Effector memory CD8-positive, alpha-beta T cell (primary cell): Measurements from ENCODE around the gene ZNF43.
"Not testable (repeated sequence)": the region's sequence is repeated elsewhere in the genome, so short reads cannot be mapped to it uniquely, and the experiment has no call there.

ENCODE experiments used
- ATAC-seq: fragments of 150-1000 bp; cut with Tn5 transposase; replicated peaks from 2 replicates; pipeline ENCODE4 v1.10.0; 2021; ENCODE audit warnings: mild to moderate bottlenecking, moderate library complexity
- DNase-seq, 3 experiments: peaks; one replicate each; pipeline ENCODE4 v3.0.0; 2021
- H3K27ac Mint-ChIP-seq, 2 donors: one replicate each; pipeline ENCODE4 v1.8.0; 2022; ENCODE audit warnings: mild to moderate bottlenecking in 2 of 2, mixed read lengths in 2 of 2, moderate library complexity in 2 of 2
- H3K27me3 Mint-ChIP-seq, 2 donors: one replicate each; pipeline ENCODE4 v1.8.0; 2022; ENCODE audit warnings: mixed read lengths in 2 of 2
- H3K36me3 Mint-ChIP-seq: one replicate; pipeline ENCODE4 v1.8.0; 2022; ENCODE audit warnings: mild to moderate bottlenecking, moderate library complexity, mixed read lengths; ENCODE audit not compliant: insufficient read depth
- H3K4me1 Mint-ChIP-seq, 2 donors: one replicate each; pipeline ENCODE4 v1.8.0; 2022; ENCODE audit warnings: low read depth in 2 of 2, mixed read lengths in 2 of 2
- H3K4me3 Mint-ChIP-seq, 2 donors: one replicate each; pipeline ENCODE4 v1.8.0; 2022; ENCODE audit warnings: mild to moderate bottlenecking in 2 of 2, mixed read lengths in 2 of 2, moderate library complexity in 2 of 2
- H3K9me3 Mint-ChIP-seq, 2 donors: one replicate each; pipeline ENCODE4 v1.8.0; 2022; ENCODE audit warnings: mixed read lengths in 2 of 2
- total RNA-seq, 9 experiments: gene quantifications; one replicate each; lab custom pipeline; 2026; lab: John Stamatoyannopoulos, UW

Gene ZNF43
- 16.1 to 62.6 (median 39.1) reads per million in 9 experiments for total RNA-seq

DNA sequence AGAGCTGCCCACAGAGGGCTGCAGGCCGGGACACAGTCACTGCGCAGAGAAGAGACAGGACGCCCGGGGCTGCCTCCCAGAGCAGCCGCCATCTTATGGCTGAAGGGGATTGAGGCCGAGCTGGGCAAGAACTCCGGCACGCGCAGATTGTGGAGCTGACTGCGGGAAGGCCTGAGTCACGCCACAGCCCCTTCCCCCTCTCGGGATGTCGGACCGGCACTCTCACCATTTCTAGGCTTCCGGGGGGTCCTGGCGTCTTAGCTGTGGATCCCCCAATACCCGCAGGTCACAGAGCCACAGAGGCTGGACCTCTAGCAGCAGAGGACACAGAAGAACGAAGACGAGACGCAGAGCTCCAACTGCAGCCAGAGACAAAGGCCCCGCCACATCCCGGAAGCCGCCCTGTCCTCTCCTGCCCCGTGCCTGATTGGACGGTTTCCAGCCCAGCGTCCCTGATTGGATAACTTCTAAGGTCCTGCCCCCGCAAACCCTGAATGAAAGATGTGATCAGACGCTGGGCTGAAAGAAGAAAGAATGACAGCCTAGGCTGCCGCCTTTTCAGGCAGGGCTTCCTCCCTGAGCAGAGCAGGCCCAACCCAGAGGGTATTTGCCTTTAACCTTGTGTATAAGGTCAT, at the start of gene ZNF43:
Gene ZNF43 (minus strand): TSS at position 373 of the 635 bp plus-strand sequence. CDS start 144 bp downstream, at position 229.
- Mint-ChIP-seq H3K4me3 (peak within 1 kb of the TSS; percentile 95 to 100), H3K36me3 (peaks cover 24% of the 10 kb centered on the region), H3K27me3 (no peaks in the 10 kb centered on the region), H3K27ac (peak within 1 kb of the TSS; percentile 97 to 100), H3K9me3 (no peaks in the 10 kb centered on the region), H3K4me1 (peaks cover 18 to 24% of the 10 kb centered on the region in 2 donors)
- peak; percentile 98 for ATAC-seq
- peak; percentile 90 to 93 (median 90) for DNase-seq

GRCh38 chr19:21885516-21885915, 49.5 kb upstream of the ZNF43 start:
- H3K27me3 Mint-ChIP-seq, result peaks cover 29 to 50% of the 10 kb centered on the region in 2 donors
- not testable (repeated sequence) for DNase-seq, H3K4me1 Mint-ChIP-seq, H3K9me3 Mint-ChIP-seq, ATAC-seq, H3K36me3 Mint-ChIP-seq, H3K27ac Mint-ChIP-seq, H3K4me3 Mint-ChIP-seq

DNA sequence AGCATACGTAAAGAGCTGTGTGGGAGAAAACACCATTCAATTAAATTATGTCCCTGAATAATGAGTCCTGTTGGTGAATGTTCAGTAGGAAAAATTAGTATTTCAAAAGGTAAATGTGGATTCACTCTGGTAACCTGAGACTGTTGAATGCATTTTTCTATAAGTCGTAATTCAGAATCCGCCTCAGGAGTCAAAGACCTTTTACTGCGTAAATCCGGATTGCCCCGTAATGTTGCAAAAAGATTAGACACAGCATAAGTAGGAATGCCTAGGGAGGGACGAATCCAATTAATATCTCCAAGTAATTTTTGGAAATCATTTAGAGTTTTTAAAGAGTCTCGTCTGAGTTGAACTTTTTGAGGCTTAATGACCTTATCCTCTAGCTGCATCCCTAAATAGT, 48.8 kb upstream of the ZNF43 start:
- DNase-seq, H3K27ac Mint-ChIP-seq, ATAC-seq, H3K4me1 Mint-ChIP-seq, H3K4me3 Mint-ChIP-seq, H3K9me3 Mint-ChIP-seq, H3K36me3 Mint-ChIP-seq: not testable (repeated sequence)
- peaks cover 29 to 50% of the 10 kb centered on the region in 2 donors for H3K27me3 Mint-ChIP-seq

DNA sequence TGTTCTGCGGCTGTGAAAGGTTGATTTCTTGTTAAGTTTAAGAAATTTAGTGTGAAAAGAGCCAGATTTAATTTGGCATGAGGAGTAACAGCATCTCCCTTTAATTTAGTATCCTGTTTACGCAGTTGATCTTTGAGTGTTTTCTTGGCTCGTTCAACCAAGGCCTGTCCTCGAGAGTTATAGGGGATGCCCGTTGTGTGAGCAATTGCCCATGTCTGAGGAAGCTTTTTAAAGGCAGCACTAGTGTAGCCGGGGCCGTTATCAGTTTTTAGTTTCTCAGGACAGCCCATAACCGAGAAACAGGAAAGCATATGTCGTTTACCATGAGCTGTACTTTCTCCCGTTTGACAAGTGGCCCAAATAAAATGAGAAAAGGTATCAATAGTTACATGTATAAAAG, 47.5 kb upstream of the ZNF43 start:
- ATAC-seq (no peak), DNase-seq (no peak)
- Mint-ChIP-seq H3K27me3 (peaks cover 29 to 46% of the 10 kb centered on the region in 2 donors), H3K9me3 (no peaks in the 10 kb centered on the region), H3K4me3 (no peak overlapping the region), H3K27ac (no peak overlapping the region), H3K4me1 (peaks cover 0 to 2% of the 10 kb centered on the region in 2 donors), H3K36me3 (no peaks in the 10 kb centered on the region)

DNA sequence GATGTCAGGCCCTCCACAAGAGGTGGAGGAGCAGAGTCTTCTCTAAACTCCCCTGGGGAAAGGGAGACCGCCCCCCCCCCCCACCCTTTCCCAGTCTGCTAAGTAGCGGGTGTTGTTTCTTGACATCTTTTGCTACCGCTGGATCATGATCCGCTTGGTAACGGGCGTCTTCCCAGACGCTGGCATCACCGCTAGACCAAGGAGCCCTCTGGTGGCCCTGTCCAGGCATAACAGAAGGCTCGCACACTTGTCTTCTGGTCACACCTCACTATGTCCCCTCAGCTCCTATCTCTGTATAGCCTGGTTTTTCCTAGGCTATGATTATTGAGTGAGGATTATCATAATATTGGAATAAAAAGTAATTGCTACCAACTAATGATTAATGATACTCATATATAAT, 44.8 kb upstream of the ZNF43 start:
- not testable (repeated sequence) for H3K36me3 Mint-ChIP-seq, DNase-seq, ATAC-seq, H3K27ac Mint-ChIP-seq, H3K9me3 Mint-ChIP-seq, H3K4me3 Mint-ChIP-seq, H3K4me1 Mint-ChIP-seq
- H3K27me3 Mint-ChIP-seq, result peaks cover 20 to 27% of the 10 kb centered on the region in 2 donors

GRCh38 chr19:21878646-21879045, 42.7 kb upstream of the ZNF43 start:
- Mint-ChIP-seq H3K4me3 (no peak overlapping the region), H3K36me3 (no peaks in the 10 kb centered on the region), H3K27me3 (peaks cover 7 to 10% of the 10 kb centered on the region in 2 donors), H3K27ac (peak overlapping the region in 1 of 2 donors; percentile 6), H3K4me1 (no peaks in the 10 kb centered on the region), H3K9me3 (no peaks in the 10 kb centered on the region)
- no peak for DNase-seq
- ATAC-seq, result no peak

DNA sequence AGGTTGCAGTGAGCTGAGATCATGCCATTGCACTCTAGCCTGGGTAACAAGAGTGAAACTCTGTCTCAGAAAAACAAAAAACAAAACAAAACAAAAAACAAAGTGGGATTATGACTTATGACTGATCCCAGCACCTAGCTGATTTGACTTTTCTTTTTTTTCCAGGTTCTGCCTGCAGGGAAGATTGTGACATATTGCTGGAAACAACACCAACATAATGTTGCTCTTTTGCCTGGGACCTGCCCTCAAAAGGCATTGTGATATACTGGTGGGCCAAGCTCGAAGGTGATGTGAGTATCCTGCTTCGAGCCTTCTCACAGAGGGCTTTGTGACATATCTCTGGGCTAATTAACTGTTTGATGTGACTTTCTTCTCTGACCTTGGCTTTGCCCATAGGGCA, 42.0 kb upstream of the ZNF43 start:
- Mint-ChIP-seq H3K4me1 (no peaks in the 10 kb centered on the region), H3K27me3 (peaks cover 7 to 8% of the 10 kb centered on the region in 2 donors), H3K9me3 (no peaks in the 10 kb centered on the region), H3K4me3 (no peak overlapping the region), H3K36me3 (no peaks in the 10 kb centered on the region), H3K27ac (peak overlapping the region in 1 of 2 donors; percentile 6)
- ATAC-seq, result no peak
- no peak for DNase-seq

- H3K9me3 Mint-ChIP-seq, ATAC-seq, H3K27ac Mint-ChIP-seq, H3K27me3 Mint-ChIP-seq, DNase-seq, H3K4me1 Mint-ChIP-seq, H3K4me3 Mint-ChIP-seq, H3K36me3 Mint-ChIP-seq: not testable (repeated sequence)
Measured at GRCh38 chr19:21876608-21877007, 40.6 kb upstream of the ZNF43 start.

GRCh38 chr19:21856773-21857514, 21.0 kb upstream of the ZNF43 start:
- Mint-ChIP-seq H3K36me3 (peaks cover 7% of the 10 kb centered on the region), H3K4me1 (peaks cover 6 to 7% of the 10 kb centered on the region in 2 donors), H3K27ac (no peak overlapping the region), H3K4me3 (no peak overlapping the region), H3K27me3 (peaks cover 0 to 5% of the 10 kb centered on the region in 2 donors), H3K9me3 (no peaks in the 10 kb centered on the region)
- DNase-seq (no peak), ATAC-seq (no peak)

DNA sequence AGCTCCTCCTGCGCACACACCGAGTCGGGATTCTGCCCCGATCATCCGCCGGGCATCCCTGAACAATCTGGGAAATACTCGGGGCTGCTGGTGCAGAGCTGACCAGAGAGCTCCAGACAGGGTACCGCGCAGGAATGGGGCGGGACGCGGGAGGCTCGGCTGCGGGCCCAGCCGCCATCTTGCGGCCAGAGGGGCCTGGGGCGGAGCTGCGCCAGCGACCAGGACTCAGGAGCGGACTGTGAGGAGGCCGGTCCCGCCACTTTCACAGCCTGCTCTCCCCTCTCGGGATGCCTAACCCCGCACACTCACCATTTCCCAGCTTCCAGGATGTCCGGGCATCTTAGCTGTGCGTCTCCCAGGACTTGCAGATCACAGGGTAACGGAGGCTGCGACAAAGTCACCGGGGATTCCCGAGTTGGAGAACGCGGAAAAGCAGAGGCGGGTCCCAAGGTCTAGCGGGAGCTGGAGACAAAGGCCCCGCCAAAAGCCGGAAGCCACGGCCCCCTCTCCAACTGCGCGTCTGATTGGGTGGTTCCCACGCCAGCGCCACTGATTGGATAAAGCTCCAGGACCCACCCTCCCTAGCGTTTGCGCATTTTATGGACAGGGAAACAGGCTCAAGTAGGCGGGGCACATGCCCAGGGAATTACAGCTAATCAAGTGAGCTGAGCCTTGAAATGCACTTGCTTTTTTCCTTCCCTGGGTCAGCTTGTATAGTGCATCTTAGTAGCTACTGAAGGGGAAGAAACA, 15.8 kb upstream of the ZNF43 start:
- Mint-ChIP-seq H3K9me3 (no peaks in the 10 kb centered on the region), H3K4me1 (peaks cover 15 to 16% of the 10 kb centered on the region in 2 donors), H3K36me3 (peaks cover 11% of the 10 kb centered on the region), H3K4me3 (peak overlapping the region; percentile 91 to 94), H3K27me3 (no peaks in the 10 kb centered on the region), H3K27ac (peak overlapping the region; percentile 90 to 92)
- DNase-seq (peak; percentile 83 to 86 (median 85)), ATAC-seq (peak; percentile 98)

DNA sequence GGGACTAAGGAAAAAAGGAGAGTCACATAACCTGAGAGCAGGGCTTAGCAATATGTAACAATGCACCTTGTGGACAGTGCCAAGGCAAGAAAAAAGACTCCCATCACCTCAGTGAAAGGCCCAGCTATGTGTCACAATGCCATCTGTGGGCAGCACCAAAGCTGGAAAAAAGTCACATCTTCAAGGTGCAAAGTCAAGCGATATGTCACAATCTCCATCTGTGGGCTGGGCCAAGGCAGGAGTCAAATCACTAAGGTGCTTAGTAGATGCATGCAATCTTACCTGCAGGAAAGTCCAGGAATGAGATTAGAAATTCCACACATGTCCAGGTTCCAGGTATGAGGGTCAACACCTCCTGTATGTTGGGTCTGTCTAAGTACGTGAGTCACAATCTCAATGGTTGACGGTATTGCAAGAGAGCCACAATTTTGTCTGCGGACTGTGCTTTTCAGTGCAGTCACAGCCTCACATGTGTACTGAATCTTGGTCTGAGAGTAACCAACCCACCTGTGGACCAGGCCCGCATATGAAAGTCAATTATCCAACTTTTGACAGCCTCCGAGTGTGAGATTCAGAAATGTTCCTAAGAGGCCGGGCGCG, 14.8 kb upstream of the ZNF43 start:
- no peaks in the 10 kb centered on the region for H3K9me3 Mint-ChIP-seq
- no peak for ATAC-seq
- H3K27me3 Mint-ChIP-seq, result no peaks in the 10 kb centered on the region
- peak overlapping the region; percentile 35 to 92 for H3K27ac Mint-ChIP-seq
- peak overlapping the region; percentile 91 to 94 for H3K4me3 Mint-ChIP-seq
- peaks cover 16 to 17% of the 10 kb centered on the region in 2 donors for H3K4me1 Mint-ChIP-seq
- no peak for DNase-seq
- H3K36me3 Mint-ChIP-seq, result peaks cover 11% of the 10 kb centered on the region

- Mint-ChIP-seq H3K27ac (no peak overlapping the region), H3K36me3 (peaks cover 19% of the 10 kb centered on the region)
Measured at GRCh38 chr19:21848706-21849105, 12.7 kb upstream of the ZNF43 start.

DNA sequence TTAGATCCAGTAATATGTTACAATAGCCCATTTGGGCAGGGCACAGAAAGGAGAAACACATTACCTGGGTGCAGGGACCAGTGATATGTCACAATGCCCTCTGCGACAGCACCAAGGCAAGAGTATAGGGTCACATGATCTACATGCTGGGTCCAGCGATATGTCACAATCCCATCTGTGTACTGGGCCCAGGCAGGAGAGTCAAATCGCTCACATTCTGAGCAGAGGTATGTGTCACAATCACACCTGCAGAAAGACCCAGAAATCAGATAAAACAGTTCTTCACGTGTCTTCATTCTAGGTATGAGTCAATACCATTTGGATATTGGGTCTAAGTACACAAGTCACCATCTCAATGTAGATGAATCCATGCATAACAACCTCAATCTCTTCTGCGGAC, 7.1 kb upstream of the ZNF43 start:
- no peak overlapping the region for H3K4me3 Mint-ChIP-seq
- ATAC-seq (no peak), DNase-seq (no peak)
- no peaks in the 10 kb centered on the region for H3K27me3 Mint-ChIP-seq
- peaks cover 0 to 1% of the 10 kb centered on the region in 2 donors for H3K4me1 Mint-ChIP-seq
- no peak overlapping the region for H3K27ac Mint-ChIP-seq
- H3K36me3 Mint-ChIP-seq, result peaks cover 14% of the 10 kb centered on the region
- H3K9me3 Mint-ChIP-seq, result no peaks in the 10 kb centered on the region

More at GRCh38 chr19:21848706-21849105, 12.7 kb upstream of the ZNF43 start:
- Mint-ChIP-seq H3K4me3 (no peak overlapping the region), H3K4me1 (peaks cover 16 to 17% of the 10 kb centered on the region in 2 donors), H3K9me3 (no peaks in the 10 kb centered on the region), H3K27me3 (no peaks in the 10 kb centered on the region)
- no peak for DNase-seq
- ATAC-seq, result no peak
